Posterior vena cava (tissue), 2 donors: ENCODE data around the gene INSRR. TPM values are rescaled to one million over a fixed set of nuclear protein-coding genes. Genes with fewer than 3 reads are reported as not detected.

Experiments used
- DNase-seq: peaks from one replicate; pipeline ENCODE4 v3.0.0-alpha.2; 2020; ENCODE audit warnings: low spot score
- intact Hi-C, 2 donors: fragments of 100-400 bp; cut with DNase I; formaldehyde crosslinking; loops; one replicate each; pipeline versions ENCODE4 v1.14.1 to v1.14.2; 2022 to 2023
- long read RNA-seq, 2 donors: library from polyadenylated mRNA; unstranded; transcript quantifications; one replicate each; pipeline ENCODE4 v2.0.0, GENCODE V29; 2020 to 2021
- total RNA-seq, 2 donors: library from RNA; stranded (reverse); fragmentation: NEBNext Ultra II Directional; extraction: Animal tissue kit (Norgen Biotek cat#: 25700); gene quantifications; one replicate each; pipeline ENCODE4 v1.2.1, GENCODE V29; 2021
- donor health status: DM: yes; HTN: yes; CAD: no.
- donor health status: DM: yes; HTN: yes; CAD: no.

The INSRR gene
- under 1 TPM; 0.19 to 0.23 TPM for total RNA-seq
- long read RNA-seq, donor 1, partial matches to known transcripts = 1 of 6 reads
- long read RNA-seq, donor 1, other reads (novel, unspliced or antisense) = 5 of 6 reads
- long read RNA-seq, donor 2, partial matches to known transcripts = 0 of 6 reads
- long read RNA-seq, donor 2, other reads (novel, unspliced or antisense) = 6 of 6 reads

DNA sequence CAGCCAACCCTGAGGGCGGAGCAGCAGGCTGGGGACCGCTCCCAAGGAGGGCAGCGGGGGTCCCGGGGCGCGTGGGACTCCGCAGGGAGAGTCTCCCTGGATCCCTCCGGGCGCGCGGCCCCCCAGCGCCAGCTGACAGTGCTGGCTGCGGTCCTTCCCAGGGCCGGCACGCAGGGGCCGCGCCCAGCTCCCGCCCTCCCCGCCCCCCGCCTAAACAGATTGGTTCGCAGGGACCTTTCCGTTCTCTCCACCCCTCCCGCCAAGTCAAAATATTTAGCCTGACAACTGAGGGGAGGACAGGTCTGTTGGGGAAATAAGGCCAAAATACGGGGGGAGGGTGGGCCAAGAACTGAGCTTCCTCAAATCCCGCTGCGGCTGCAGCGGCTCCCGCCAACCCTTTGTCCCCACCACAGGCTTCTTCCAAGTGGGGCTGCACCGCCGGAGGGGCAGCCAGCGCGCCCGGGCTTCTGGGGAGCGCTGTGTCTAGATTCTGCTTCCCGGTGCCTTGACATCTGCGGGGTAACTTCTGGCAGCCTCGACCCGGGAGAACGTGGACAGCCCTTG, at the start of gene INSRR:
Gene INSRR, minus strand, starts transcription at position 159 of the 564 bp plus-strand sequence. CDS start 496 bp downstream, outside the sequence.
- intact Hi-C loops = no loop called here
- DNase-seq = no peak

- intact Hi-C loops = no loop called here
- no peak for DNase-seq
These were observed 49.6 kb upstream of the INSRR start for GRCh38 chr1:156908541-156908940.

- intact Hi-C loops = no loop called here
- DNase-seq = no peak
These were observed 47.4 kb upstream of the INSRR start for GRCh38 chr1:156906206-156906906.

DNA sequence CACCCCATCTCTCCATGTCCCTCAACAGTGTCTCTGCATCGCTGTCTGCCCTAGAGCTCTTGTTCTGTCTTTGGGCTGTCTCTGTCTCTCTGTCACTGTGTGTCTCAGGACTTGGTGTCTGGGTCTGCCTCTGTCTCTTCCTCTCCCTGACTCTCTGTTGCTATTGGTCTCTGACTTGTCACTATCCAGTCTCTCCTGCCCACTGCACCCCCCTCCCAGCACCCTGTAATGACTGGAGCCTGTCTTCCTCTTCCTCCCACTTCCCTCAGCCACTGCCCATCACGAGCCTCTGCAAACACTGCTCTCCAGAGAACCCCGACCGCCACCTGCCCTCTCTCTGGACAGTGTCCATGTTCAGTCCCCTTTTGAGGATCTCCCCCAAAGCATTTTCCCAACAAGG, 46.7 kb upstream of the INSRR start:
- intact Hi-C loops = no loop called here
- DNase-seq = no peak

GRCh38 chr1:156905176-156905575, 46.3 kb upstream of the INSRR start:
- intact Hi-C loops = no loop called here
- no peak for DNase-seq

GRCh38 chr1:156904187-156904959, 45.5 kb upstream of the INSRR start:
- no peak for DNase-seq

DNA sequence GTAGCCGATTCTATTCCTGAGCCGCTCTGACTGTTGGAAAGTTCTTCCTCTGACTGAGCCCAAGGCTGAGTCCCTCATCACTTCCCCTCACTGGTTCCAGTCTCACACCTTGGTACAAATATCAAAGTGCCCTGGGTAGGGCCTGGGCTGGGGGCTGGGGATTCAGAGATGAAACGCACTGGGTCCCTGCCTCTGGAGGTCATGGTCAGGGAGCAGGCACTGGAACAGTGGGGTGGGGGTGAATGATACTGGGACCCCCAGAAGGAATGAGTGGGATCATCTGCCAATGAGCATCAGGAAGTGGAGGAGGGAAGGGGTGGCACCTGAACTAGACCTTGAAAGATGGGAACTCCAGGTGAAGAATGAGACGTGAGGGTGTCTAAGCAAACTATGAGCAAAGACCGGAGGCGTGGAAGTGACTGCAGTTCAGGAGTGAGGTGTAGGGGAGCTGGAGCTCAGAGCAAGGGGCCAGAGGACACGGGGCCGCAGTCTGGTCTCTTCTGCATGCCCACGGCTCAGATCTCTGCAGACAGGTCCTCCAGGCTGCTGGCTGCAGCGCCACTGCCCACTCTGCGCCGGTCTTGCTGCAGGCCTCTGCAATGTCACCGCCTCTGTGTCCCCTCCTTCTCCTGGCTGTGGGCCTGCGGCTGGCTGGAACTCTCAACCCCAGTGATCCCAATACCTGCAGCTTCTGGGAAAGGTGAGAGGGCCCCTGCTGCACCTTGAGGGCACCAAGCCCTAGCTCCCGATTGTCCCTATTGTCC, 44.6 kb upstream of the INSRR start:
- intact Hi-C loops = no loop called here
- no peak for DNase-seq

More at GRCh38 chr1:156904187-156904959, 45.5 kb upstream of the INSRR start:
- intact Hi-C loops = no loop called here

GRCh38 chr1:156901966-156902915, 43.3 kb upstream of the INSRR start:
- intact Hi-C loops = no loop called here

GRCh38 chr1:156901590-156901900, 42.6 kb upstream of the INSRR start:
- intact Hi-C loops = no loop called here
- DNase-seq = no peak

More at GRCh38 chr1:156901966-156902915, 43.3 kb upstream of the INSRR start:
- no peak for DNase-seq

DNA sequence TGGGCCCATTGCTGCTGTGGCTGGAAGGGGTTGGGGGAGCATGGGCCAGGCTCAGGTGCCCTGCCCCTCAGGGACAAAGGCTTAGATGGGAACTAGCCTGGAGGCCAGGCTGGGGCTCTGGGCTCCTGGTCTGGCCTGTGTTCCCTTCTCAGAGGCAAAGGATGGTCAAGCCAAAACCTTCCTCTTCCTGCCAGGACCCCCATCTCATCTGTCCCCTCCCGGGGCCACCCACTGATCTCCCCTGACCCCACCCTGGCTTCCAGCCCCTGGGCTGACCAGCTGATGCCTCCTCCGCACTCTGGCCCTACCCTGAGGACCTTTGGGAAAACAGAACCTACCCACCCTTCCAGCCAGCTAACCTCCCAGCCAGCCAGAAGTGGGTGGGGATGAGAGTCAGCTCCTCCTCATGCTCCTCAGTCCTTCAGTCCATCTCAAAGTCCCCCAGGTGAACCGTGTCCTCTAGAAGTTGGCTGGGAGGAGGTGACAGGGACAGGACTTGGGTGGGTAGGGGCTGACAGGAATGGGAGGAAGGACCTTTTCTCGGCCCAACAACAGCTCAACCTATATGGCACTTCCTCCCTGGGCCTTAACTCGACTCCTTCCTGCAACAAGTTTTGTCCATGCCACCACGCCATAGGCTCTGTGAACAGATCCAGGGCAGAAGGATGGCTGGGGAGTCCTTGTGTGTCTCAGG, 42.1 kb upstream of the INSRR start:
- DNase-seq = no peak
- intact Hi-C loops = no loop called here

DNA sequence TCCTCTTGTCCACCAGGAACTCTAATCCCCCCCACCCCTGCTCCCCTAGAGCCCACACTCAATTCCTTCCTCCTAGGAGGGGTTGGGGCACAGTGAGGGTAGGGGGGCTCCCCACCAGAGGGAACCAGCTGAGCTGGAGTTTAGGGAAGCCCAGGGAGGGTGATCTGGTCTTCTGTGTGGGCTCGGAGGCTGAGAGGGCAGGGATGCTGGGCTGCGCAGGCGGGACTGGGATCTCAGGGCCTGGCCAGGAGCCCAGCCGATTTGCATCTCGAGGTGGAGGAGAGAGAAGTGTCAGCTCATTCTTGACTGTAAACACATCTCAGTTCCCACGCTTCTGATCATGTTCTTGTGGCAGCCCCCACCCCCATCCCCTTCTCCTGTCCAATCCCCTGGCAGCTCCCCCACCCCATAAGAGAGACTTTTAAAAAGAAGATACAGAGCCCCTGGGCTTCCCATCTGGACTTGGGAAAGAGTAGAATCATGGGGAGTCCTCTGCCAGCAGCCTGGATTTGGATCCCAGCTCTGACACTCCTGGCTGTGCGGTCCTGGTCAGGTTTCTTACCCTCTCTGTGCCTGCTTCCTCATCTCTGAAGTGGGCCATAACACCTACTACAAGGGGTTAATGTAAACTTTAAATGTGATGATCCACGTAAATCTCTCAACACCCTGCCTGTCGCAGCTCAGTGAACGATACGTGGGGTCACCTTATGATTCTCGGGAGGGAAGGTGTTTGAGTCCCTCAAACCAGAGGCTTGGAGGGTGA, 41.2 kb upstream of the INSRR start:
- intact Hi-C loops = no loop called here
- no peak for DNase-seq

DNA sequence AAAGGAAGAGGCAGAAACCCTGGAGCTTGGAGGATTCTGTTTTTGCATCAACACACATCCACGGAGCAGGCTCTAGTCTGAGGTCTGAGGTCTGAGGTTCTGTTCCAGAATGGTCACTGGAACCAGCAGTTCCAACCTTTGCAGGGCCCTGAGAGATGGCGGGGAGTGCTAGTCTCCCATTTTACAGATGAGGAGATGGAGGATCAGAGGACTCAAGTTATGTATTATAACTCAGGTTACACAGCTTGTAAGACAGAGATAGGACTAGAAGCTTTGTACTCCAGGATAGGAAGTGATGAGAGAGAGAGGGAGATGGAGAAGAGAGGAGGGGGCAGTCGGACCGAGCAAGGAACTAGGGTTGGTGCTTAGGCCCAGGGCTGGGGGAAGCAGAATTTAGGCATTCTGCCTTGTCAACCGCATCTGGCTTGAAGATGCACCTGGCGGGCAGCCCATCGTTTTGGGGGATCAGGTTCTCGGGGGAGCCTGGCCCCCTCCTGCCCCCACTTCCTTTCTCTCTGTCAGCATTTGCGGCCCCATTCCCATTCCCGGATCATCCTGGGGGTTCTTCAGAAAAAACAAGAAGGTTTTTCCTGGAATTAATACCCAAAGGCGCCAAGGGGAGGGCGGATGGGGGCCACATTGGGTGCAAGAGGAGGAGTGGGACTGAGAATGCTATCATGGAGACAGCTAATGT, 40.2 kb upstream of the INSRR start:
- no peak for DNase-seq
- intact Hi-C loops = no loop called here

- DNase-seq = peak; percentile 95
- intact Hi-C loops = no loop called here
These were observed 39.2 kb upstream of the INSRR start for GRCh38 chr1:156898161-156898566.

DNA sequence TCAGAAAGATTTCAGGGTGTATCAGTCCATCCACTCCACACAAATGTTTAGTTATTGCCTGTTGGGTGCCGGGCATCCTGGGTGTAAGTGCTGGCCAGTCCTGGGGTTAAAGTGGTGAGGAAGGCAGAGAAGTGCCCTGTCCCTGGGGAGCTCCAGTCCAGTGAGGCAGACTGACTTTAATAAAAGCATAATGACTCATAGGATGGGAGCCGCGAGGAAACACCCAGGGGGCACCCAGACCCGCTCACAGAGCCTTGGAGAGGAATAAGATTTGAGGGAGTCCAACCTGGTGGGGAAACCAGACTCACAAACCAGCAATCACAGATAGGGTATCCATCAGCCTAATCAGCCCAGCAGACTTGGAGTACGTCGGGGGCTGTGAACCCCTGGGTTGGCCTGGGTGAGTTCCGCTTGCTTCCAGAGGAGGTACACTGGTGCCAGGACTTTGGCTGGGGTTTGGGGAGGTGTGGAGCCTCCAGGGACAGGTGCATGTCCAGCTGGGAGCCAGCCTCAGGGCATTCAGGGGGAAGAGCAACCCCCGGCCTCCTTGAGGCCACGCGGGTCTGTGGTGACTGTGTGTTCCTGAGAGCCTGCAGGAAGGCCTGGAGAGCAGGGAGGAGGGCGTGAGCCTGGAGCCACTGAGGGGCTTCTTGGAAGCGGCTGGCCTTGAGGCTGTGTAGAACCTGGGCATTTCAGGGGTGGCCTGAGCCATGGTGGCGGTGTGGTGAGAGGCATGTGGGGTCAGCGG, 38.3 kb upstream of the INSRR start:
- intact Hi-C loops = no loop called here
- no peak for DNase-seq

DNA sequence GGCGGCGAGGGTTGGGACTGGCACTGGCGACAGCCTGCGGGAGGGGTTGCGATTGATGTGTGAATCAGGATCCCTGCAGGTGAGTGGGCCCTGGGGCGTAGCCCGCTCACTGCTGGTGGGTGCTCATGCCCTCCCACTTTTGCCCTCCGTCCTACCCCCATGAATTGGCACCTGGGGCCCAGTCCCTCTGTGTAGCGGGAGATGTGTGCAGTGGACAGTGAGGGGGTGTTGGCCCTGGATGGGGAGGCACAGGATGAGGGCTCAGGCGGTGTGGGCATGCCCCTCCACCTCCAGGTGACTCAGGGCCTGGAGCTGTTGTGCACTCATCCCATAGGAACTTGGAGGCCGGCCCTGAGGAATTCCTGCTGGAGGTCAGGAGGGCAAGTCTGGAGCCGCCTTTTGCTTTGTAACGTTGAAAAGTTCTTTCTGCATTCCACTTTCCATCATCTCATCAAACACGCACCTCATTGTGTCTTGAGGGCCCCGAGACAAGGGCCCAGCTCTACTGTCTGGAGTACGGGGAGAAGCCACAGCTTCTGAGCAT, 37.6 kb upstream of the INSRR start:
- intact Hi-C loops = no loop called here
- DNase-seq = no peak

DNA sequence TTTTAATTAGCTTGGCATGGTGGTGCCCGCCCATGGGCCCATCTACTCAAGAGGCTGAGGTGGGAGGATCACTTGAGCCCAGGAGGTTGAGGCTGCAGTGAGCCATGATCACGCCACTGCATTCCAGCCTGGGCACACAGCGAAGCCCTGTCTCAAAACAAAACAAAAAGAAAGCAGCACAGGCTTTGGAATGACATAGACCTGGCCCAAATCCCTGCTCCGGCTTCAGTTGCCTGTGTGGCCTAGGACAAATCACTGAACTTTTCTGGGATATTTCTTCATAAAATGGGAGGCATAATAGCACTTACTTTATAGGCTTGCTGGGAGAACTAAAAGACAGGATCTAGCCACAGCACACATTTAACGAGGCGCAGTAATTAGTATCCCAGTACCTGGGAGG, 37.0 kb upstream of the INSRR start:
- intact Hi-C loops = no loop called here
- no peak for DNase-seq
